HepG2 (cell line): Measurements from ENCODE around the gene SEMA6B. TPM values are rescaled to one million over a fixed set of nuclear protein-coding genes. Genes with fewer than 3 reads are reported as not detected.
A peak's percentile ranks its signal among the peaks of the same experiment; 100 is the strongest.

ENCODE experiments used
- ADNP ChIP-seq: sonication (generic); formaldehyde crosslinking; IDR thresholded peaks from 2 replicates; pipeline ENCODE4 v1.4.0; 2020; ENCODE audit warnings: missing genetic modification reagents
- EP300 ChIP-seq, 3 experiments: sonication (generic) in 1 of 3; formaldehyde crosslinking in 1 of 3; IDR thresholded peaks; 2 replicates each; pipeline versions ENCODE4 v1.5.1 to v1.6.1; 2011 to 2020; ENCODE audit warnings: low read depth in 2 of 3, low read length in 2 of 3, borderline replicate concordance in 1 of 3, improper control_type of control experiment in 1 of 3, mild to moderate bottlenecking in 1 of 3, missing genetic modification reagents in 1 of 3, moderate library complexity in 1 of 3
- EZH2 ChIP-seq: conservative IDR thresholded peaks from 2 replicates; pipeline ENCODE4 v1.6.1; 2012; ENCODE audit warnings: mild to moderate bottlenecking, low read depth, low read length, moderate library complexity
- GATA4 ChIP-seq: sonication (generic); IDR thresholded peaks from 2 replicates; pipeline ENCODE4 v1.6.1; 2016; ENCODE audit warnings: antibody characterized with exemption, low read depth, borderline replicate concordance
- HNF1B ChIP-seq: sonication (generic); formaldehyde crosslinking; IDR thresholded peaks from 2 replicates; pipeline ENCODE4 v1.5.1; 2020; ENCODE audit warnings: mild to moderate bottlenecking, moderate library complexity, missing genetic modification reagents
- HNF4G ChIP-seq, 2 experiments: sonication (generic) in 1 of 2; formaldehyde crosslinking in 1 of 2; IDR thresholded peaks; 2 replicates each; pipeline versions ENCODE4 v1.4.0 to v1.6.1; 2011 to 2020; ENCODE audit warnings: borderline replicate concordance in 2 of 2, low read depth in 2 of 2, mild to moderate bottlenecking in 2 of 2, low read length in 1 of 2, missing genetic modification reagents in 1 of 2, moderate library complexity in 1 of 2
- KDM2A ChIP-seq: sonication (generic); formaldehyde crosslinking; IDR thresholded peaks from 2 replicates; pipeline ENCODE4 v1.4.0; 2020; ENCODE audit warnings: low read depth, missing genetic modification reagents, borderline replicate concordance
- NRL ChIP-seq: sonication (generic); formaldehyde crosslinking; IDR thresholded peaks from 2 replicates; pipeline ENCODE4 v1.5.0; 2020; ENCODE audit warnings: missing genetic modification reagents, mild to moderate bottlenecking, moderate library complexity, borderline replicate concordance
- RCOR2 ChIP-seq: IDR thresholded peaks from 2 replicates; pipeline ENCODE4 v1.6.1; 2016; ENCODE audit warnings: missing biosample characterization, missing genetic modification reagents
- RXRB ChIP-seq: IDR thresholded peaks from 2 replicates; pipeline ENCODE4 v1.6.1; 2016; ENCODE audit warnings: borderline replicate concordance, missing genetic modification reagents, missing compliant biosample characterization
- SIN3A ChIP-seq: IDR thresholded peaks from 2 replicates; pipeline ENCODE4 v1.6.1; 2011; ENCODE audit warnings: low read depth, mild to moderate bottlenecking, control low read depth, low read length, borderline replicate concordance
- SP1 ChIP-seq, 2 experiments: fragments of 450-650 bp in 1 of 2; sonication (generic) in 1 of 2; formaldehyde crosslinking in 1 of 2; IDR thresholded peaks; 2 replicates each; pipeline versions ENCODE4 v1.4.0 to v1.6.1; 2016 to 2020; ENCODE audit warnings: missing genetic modification reagents in 1 of 2
- ZBTB7A ChIP-seq: sonication (generic); formaldehyde crosslinking; IDR thresholded peaks from 2 replicates; pipeline ENCODE4 v1.8.0; 2022; ENCODE audit warnings: mild to moderate bottlenecking, missing genetic modification reagents
- ZNF232 ChIP-seq: sonication (generic); formaldehyde crosslinking; IDR thresholded peaks from 2 replicates; pipeline ENCODE4 v1.4.0; 2020; ENCODE audit warnings: missing genetic modification reagents, borderline replicate concordance
- ZNF235 ChIP-seq: sonication (generic); formaldehyde crosslinking; IDR thresholded peaks from 2 replicates; pipeline ENCODE4 v1.8.1; 2023; ENCODE audit warnings: mild to moderate bottlenecking, missing genetic modification reagents, borderline replicate concordance
- ZNF556 ChIP-seq: sonication (generic); formaldehyde crosslinking; IDR thresholded peaks from 2 replicates; pipeline ENCODE4 v1.4.0; 2020; ENCODE audit warnings: mild to moderate bottlenecking, missing genetic modification reagents, borderline replicate concordance
- polyA plus RNA-seq, 8 experiments: library from polyadenylated mRNA; depleted of rRNA in 3 of 8; stranded (reverse) in 7 of 8; unstranded in 1 of 8; fragments of >200 nt; fragmentation: Illumina TruSeq in 4 of 8; extraction: Trizol in 4 of 8; gene quantifications; 2 replicates each; pipeline versions ENCODE4 v1.2.1 to v1.2.3, GENCODE V29; 2011 to 2016; ENCODE audit warnings: low read depth in 4 of 8, missing spikeins in 1 of 8, mixed read lengths in 1 of 8; ENCODE audit not compliant: insufficient read depth in 1 of 8
- total RNA-seq, 5 experiments: library from RNA; depleted of rRNA; stranded (reverse); fragments of >200 nt; fragmentation: Illumina TruSeq; extraction: Trizol; gene quantifications; 2 replicates each; pipeline ENCODE4 v1.2.3, GENCODE V29; 2016; ENCODE audit warnings: low read depth in 1 of 5
- TF ChIP-seq, protein P1 (sequence below): sonication (generic); formaldehyde crosslinking; IDR thresholded peaks from 2 replicates; pipeline ENCODE4 v1.5.0; 2020; ENCODE audit warnings: missing genetic modification reagents
- TF ChIP-seq, protein P2 (sequence below): sonication (generic); formaldehyde crosslinking; IDR thresholded peaks from 2 replicates; pipeline ENCODE4 v1.5.0; 2020; ENCODE audit warnings: mild to moderate bottlenecking, missing genetic modification reagents, borderline replicate concordance

Gene SEMA6B
- total and polyA plus RNA-seq, 2 of the 13 experiments (the other 11 are each of a cell fraction or from before 2014, with no cell fraction given) = 45.5 to 67.1 TPM

GRCh38 chr19:4581666-4582553 lies 22.4 kb upstream of the SEMA6B start (continued):
- peak; percentile 61; the same call in 1 of the 2 replicates for TF ChIP-seq HNF4G (IDR thresholded peaks at IDR 0.05; ENCODE audit: borderline replicate concordance, low read depth, low read length)
- TF ChIP-seq HNF4G (CRISPR knock-in tag; IDR thresholded peaks at IDR 0.05; ENCODE audit: borderline replicate concordance, low read depth) = no peak
- TF ChIP-seq NRL = no peak
- TF ChIP-seq SIN3A = peak; percentile 39; the same call in 1 of the 2 replicates
- peak; percentile 33; the same call in 1 of the 2 replicates for TF ChIP-seq ZNF556 (CRISPR knock-in tag)
- TF ChIP-seq RCOR2 (CRISPR knock-in tag) = peak; percentile 53; the same call in 1 of the 2 replicates
- no peak for TF ChIP-seq EZH2
- TF ChIP-seq ZNF232 = 0 out of 2 replicates have a peak, but pooled peaks have one; percentile 60
- TF ChIP-seq ADNP (CRISPR knock-in tag) = no peak
- TF ChIP-seq, protein P1, sequence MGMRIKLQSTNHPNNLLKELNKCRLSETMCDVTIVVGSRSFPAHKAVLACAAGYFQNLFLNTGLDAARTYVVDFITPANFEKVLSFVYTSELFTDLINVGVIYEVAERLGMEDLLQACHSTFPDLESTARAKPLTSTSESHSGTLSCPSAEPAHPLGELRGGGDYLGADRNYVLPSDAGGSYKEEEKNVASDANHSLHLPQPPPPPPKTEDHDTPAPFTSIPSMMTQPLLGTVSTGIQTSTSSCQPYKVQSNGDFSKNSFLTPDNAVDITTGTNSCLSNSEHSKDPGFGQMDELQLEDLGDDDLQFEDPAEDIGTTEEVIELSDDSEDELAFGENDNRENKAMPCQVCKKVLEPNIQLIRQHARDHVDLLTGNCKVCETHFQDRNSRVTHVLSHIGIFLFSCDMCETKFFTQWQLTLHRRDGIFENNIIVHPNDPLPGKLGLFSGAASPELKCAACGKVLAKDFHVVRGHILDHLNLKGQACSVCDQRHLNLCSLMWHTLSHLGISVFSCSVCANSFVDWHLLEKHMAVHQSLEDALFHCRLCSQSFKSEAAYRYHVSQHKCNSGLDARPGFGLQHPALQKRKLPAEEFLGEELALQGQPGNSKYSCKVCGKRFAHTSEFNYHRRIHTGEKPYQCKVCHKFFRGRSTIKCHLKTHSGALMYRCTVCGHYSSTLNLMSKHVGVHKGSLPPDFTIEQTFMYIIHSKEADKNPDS = no peak
- TF ChIP-seq HNF1B (CRISPR knock-in tag) = peak; percentile 8; the same call in 1 of the 2 replicates
- peak; percentile 37; the same call in 1 of the 2 replicates for TF ChIP-seq ZBTB7A
- TF ChIP-seq ZNF235 (CRISPR knock-in tag) = no peak
- TF ChIP-seq RXRB (CRISPR knock-in tag) = peak; percentile 43; the same call in 1 of the 2 replicates
- TF ChIP-seq, protein P2, sequence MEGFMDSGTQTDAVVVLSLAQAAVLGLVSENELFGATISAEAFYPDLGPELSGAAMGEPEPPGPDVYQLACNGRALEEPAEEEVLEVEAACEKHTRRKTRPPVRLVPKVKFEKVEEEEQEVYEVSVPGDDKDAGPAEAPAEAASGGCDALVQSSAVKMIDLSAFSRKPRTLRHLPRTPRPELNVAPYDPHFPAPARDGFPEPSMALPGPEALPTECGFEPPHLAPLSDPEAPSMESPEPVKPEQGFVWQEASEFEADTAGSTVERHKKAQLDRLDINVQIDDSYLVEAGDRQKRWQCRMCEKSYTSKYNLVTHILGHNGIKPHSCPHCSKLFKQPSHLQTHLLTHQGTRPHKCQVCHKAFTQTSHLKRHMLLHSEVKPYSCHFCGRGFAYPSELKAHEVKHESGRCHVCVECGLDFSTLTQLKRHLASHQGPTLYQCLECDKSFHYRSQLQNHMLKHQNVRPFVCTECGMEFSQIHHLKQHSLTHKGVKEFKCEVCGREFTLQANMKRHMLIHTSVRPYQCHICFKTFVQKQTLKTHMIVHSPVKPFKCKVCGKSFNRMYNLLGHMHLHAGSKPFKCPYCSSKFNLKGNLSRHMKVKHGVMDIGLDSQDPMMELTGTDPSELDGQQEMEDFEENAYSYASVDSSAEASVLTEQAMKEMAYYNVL (CRISPR knock-in tag) = no peak; the same call in 1 of the 2 replicates
- peak; percentile 67; the same call in 1 of the 2 replicates for TF ChIP-seq KDM2A (CRISPR knock-in tag)
- TF ChIP-seq SP1 (IDR thresholded peaks at IDR 0.05) = no peak
- TF ChIP-seq SP1 (CRISPR knock-in tag; IDR thresholded peaks at IDR 0.05) = peak; percentile 50; the same call in 1 of the 2 replicates
- TF ChIP-seq GATA4 = no peak
- TF ChIP-seq EP300 (IDR thresholded peaks at IDR 0.05; ENCODE audit: low read depth in 2 of 2, low read length in 2 of 2) = no peak
- TF ChIP-seq EP300 (CRISPR knock-in tag; IDR thresholded peaks at IDR 0.05; ENCODE audit: borderline replicate concordance) = no peak
